ENCODE results near the gene ABCB1.

ABCB1 gene

DNA sequence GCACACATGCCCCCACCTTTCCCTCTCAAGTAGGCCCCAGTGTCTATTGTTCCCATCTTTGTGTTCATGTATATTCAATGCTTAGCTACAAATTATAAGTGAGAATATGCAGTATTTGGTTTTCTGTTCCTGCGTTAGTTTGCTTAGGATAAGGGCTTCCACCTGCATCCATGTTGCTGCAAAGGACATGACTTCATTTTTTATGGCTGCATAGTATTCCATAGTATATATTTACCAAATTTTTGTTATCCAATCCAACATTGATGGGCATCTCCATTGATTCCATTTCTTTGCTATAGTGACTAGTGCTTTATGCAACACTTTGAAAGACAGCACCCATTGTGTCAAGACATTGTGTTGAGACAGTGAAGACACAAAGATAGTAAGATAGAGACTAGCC, 106.2 kb downstream of the ABCB1 start:
- H3K4me3 ChIP-seq (ENCODE audit: low read depth, low read length, poor library complexity, severe bottlenecking) = no peak overlapping the region
- H3K36me3 ChIP-seq (ENCODE audit: insufficient read depth, low read length) = no peaks in the 10 kb centered on the region
- H3K4me1 ChIP-seq (ENCODE audit: insufficient read depth, low read length, severe bottlenecking) = peaks cover 11% of the 10 kb centered on the region
- H4K20me1 ChIP-seq (ENCODE audit: insufficient read depth, low read length) = no peaks in the 10 kb centered on the region
- H3F3A ChIP-seq (ENCODE audit: insufficient read depth, low read length) = no peaks in the 10 kb centered on the region
- H3K9me3 ChIP-seq (ENCODE audit: low read length) = 0 out of 2 replicates have a peak, but pooled peaks cover 2% of the 10 kb centered on the region
- no peak overlapping the region for H3K9ac ChIP-seq (ENCODE audit: low read length)
- no peak overlapping the region for H3K27ac ChIP-seq (ENCODE audit: low read depth, low read length, poor library complexity, severe bottlenecking)
- no peaks in the 10 kb centered on the region for H3K27me3 ChIP-seq (ENCODE audit: insufficient read depth, low read length)
- no peak overlapping the region for H3K4me2 ChIP-seq (ENCODE audit: low read length)
- H2AFZ ChIP-seq (ENCODE audit: low read length) = no peak overlapping the region
- TF ChIP-seq EZH2 (IDR thresholded peaks at IDR 0.05; ENCODE audit: borderline replicate concordance, low read length) = no peak
- TF ChIP-seq, protein P1, sequence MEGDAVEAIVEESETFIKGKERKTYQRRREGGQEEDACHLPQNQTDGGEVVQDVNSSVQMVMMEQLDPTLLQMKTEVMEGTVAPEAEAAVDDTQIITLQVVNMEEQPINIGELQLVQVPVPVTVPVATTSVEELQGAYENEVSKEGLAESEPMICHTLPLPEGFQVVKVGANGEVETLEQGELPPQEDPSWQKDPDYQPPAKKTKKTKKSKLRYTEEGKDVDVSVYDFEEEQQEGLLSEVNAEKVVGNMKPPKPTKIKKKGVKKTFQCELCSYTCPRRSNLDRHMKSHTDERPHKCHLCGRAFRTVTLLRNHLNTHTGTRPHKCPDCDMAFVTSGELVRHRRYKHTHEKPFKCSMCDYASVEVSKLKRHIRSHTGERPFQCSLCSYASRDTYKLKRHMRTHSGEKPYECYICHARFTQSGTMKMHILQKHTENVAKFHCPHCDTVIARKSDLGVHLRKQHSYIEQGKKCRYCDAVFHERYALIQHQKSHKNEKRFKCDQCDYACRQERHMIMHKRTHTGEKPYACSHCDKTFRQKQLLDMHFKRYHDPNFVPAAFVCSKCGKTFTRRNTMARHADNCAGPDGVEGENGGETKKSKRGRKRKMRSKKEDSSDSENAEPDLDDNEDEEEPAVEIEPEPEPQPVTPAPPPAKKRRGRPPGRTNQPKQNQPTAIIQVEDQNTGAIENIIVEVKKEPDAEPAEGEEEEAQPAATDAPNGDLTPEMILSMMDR (IDR thresholded peaks at IDR 0.05; ENCODE audit: low read length) = no peak
- H3K79me2 ChIP-seq (ENCODE audit: insufficient read depth, low read length) = no peaks in the 10 kb centered on the region
- H3K9me2 ChIP-seq (ENCODE audit: low read depth, low read length) = no peaks in the 10 kb centered on the region

DNA sequence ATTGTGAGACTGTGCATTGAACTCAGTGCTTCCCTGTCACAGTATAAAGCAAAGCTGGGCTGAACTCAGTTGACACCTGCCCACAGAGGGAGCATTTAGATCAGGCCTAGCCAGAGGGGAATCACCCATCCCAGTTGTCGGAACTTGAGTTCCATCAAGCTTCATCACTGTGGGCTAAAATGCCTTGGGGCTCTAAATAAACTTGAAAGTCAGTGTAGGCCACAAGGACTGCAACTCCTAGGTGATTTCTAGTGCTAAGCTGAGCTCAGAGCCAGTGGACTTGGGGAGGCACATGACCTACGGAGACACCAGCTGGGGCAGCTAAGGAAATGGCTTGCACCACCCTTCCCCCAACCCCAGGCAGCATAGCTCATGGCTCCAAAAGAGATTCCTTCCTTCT, 117.6 kb downstream of the ABCB1 start:
- Histone ChIP-seq H4K20me1 (ENCODE audit: insufficient read depth, low read length) (no peaks in the 10 kb centered on the region), H3K27me3 (ENCODE audit: insufficient read depth, low read length) (no peaks in the 10 kb centered on the region), H3K4me1 (ENCODE audit: insufficient read depth, low read length, severe bottlenecking) (no peaks in the 10 kb centered on the region), H3F3A (ENCODE audit: insufficient read depth, low read length) (no peaks in the 10 kb centered on the region), H3K9ac (ENCODE audit: low read length) (no peak overlapping the region), H3K27ac (ENCODE audit: low read depth, low read length, poor library complexity, severe bottlenecking) (no peak overlapping the region), H3K9me2 (ENCODE audit: low read depth, low read length) (no peaks in the 10 kb centered on the region), H2AFZ (ENCODE audit: low read length) (no peak overlapping the region), H3K79me2 (ENCODE audit: insufficient read depth, low read length) (no peaks in the 10 kb centered on the region), H3K4me3 (ENCODE audit: low read depth, low read length, poor library complexity, severe bottlenecking) (no peak overlapping the region), H3K4me2 (ENCODE audit: low read length) (no peak overlapping the region), H3K36me3 (ENCODE audit: insufficient read depth, low read length) (no peaks in the 10 kb centered on the region), H3K9me3 (ENCODE audit: low read length) (no peaks in the 10 kb centered on the region)
- TF ChIP-seq EZH2 (IDR thresholded peaks at IDR 0.05; ENCODE audit: borderline replicate concordance, low read length) = no peak
- TF ChIP-seq, protein P1 (IDR thresholded peaks at IDR 0.05; ENCODE audit: low read length) = no peak

DNA sequence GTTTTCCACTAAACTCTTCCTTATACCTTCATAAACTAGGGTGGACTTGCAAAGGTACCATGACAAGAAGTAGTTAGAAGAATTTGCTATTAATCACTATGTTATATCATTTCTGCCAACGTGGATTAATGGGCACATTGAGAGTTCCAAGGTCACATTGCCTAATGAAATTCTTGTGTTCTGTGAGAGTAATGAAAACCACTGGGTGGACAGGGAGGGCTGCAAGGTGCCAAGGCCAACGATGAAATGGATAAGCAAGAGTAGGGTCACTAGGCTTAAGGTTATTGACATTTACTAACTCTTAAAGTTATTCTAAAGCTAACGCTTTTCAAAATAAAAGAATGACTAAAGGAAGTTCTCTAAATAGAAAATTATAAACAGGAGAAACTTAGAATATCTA, 118.6 kb downstream of the ABCB1 start:
- no peak overlapping the region for H3K9ac ChIP-seq (ENCODE audit: low read length)
- no peaks in the 10 kb centered on the region for H4K20me1 ChIP-seq (ENCODE audit: insufficient read depth, low read length)
- no peaks in the 10 kb centered on the region for H3K27me3 ChIP-seq (ENCODE audit: insufficient read depth, low read length)
- H3K9me3 ChIP-seq (ENCODE audit: low read length) = no peaks in the 10 kb centered on the region
- no peak overlapping the region for H3K4me3 ChIP-seq (ENCODE audit: low read depth, low read length, poor library complexity, severe bottlenecking)
- no peaks in the 10 kb centered on the region for H3K36me3 ChIP-seq (ENCODE audit: insufficient read depth, low read length)
- H2AFZ ChIP-seq (ENCODE audit: low read length) = no peak overlapping the region
- no peaks in the 10 kb centered on the region for H3K4me1 ChIP-seq (ENCODE audit: insufficient read depth, low read length, severe bottlenecking)
- H3K4me2 ChIP-seq (ENCODE audit: low read length) = no peak overlapping the region
- H3K79me2 ChIP-seq (ENCODE audit: insufficient read depth, low read length) = no peaks in the 10 kb centered on the region
- no peak for TF ChIP-seq EZH2 (IDR thresholded peaks at IDR 0.05; ENCODE audit: borderline replicate concordance, low read length)
- TF ChIP-seq, protein P1 (IDR thresholded peaks at IDR 0.05; ENCODE audit: low read length) = no peak
- H3F3A ChIP-seq (ENCODE audit: insufficient read depth, low read length) = no peaks in the 10 kb centered on the region
- H3K27ac ChIP-seq (ENCODE audit: low read depth, low read length, poor library complexity, severe bottlenecking) = no peak overlapping the region
- no peaks in the 10 kb centered on the region for H3K9me2 ChIP-seq (ENCODE audit: low read depth, low read length)
